Muscle of arm (tissue), 14 donors: ENCODE measurements around the gene NDUFA5. TPM values are rescaled to one million over a fixed set of nuclear protein-coding genes. Genes with fewer than 3 reads are reported as not detected.

Experiments
- DNase-seq: peaks from one replicate; pipeline ENCODE4 v3.0.0-alpha.2; 2013
- long read RNA-seq, 11 donors: transcript quantifications; one replicate each; lab custom pipeline, GENCODE V29; 2026
- polyA plus RNA-seq, 12 donors: library from polyadenylated mRNA; unstranded; fragments of 120-200 nt; gene quantifications; one replicate each; pipeline ENCODE4 v1.2.1, GENCODE V29; 2013; ENCODE audit not compliant: insufficient read length in 12 of 12

The NDUFA5 gene
- polyA plus RNA-seq: 100 to 1,000 TPM in 11 of 12 donors, not detected in 1; 101 to 168 (median 135) TPM
- long read RNA-seq, donor 1, transcript NDUFA5-203 (2 exons, 599 nt): minor isoform, 5 of 161 reads
- long read RNA-seq, donor 1, transcript NDUFA5-201 (5 exons, 1,901 nt): major isoform, 94 of 161 reads
- long read RNA-seq, donor 1, transcript NDUFA5-202 (4 exons, 1,360 nt): minor isoform, 49 of 161 reads
- long read RNA-seq, donor 1, partial matches to known transcripts: 7 of 161 reads
- long read RNA-seq, donor 1, other reads (novel, unspliced or antisense): 0 of 161 reads
- long read RNA-seq, donor 2, transcript NDUFA5-201 (5 exons, 1,901 nt): major isoform, 76 of 134 reads
- long read RNA-seq, donor 2, transcript NDUFA5-202 (4 exons, 1,360 nt): minor isoform, 42 of 134 reads
- long read RNA-seq, donor 2, partial matches to known transcripts: 7 of 134 reads
- long read RNA-seq, donor 2, other reads (novel, unspliced or antisense): 0 of 134 reads
- long read RNA-seq, donor 3, transcript NDUFA5-202 (4 exons, 1,360 nt): minor isoform, 25 of 64 reads
- long read RNA-seq, donor 3, transcript NDUFA5-201 (5 exons, 1,901 nt): major isoform, 30 of 64 reads
- long read RNA-seq, donor 3, partial matches to known transcripts: 0 of 64 reads
- long read RNA-seq, donor 3, other reads (novel, unspliced or antisense): 0 of 64 reads
- long read RNA-seq, donor 4, transcript NDUFA5-202 (4 exons, 1,360 nt): major isoform, 19 of 35 reads
- long read RNA-seq, donor 4, transcript NDUFA5-201 (5 exons, 1,901 nt): minor isoform, 12 of 35 reads
- long read RNA-seq, donor 4, partial matches to known transcripts: 0 of 35 reads
- long read RNA-seq, donor 4, other reads (novel, unspliced or antisense): 0 of 35 reads
- long read RNA-seq, donor 5, transcript NDUFA5-202 (4 exons, 1,360 nt): minor isoform, 113 of 244 reads
- long read RNA-seq, donor 5, transcript NDUFA5-201 (5 exons, 1,901 nt): major isoform, 115 of 244 reads
- long read RNA-seq, donor 5, partial matches to known transcripts: 6 of 244 reads
- long read RNA-seq, donor 5, other reads (novel, unspliced or antisense): 0 of 244 reads
- long read RNA-seq, donor 6, full-length matches to known transcripts: 74 of 74 reads
- long read RNA-seq, donor 6, partial matches to known transcripts: 0 of 74 reads
- long read RNA-seq, donor 6, other reads (novel, unspliced or antisense): 0 of 74 reads
- long read RNA-seq, donor 7, transcript NDUFA5-201 (5 exons, 1,901 nt): major isoform, 31 of 60 reads
- long read RNA-seq, donor 7, transcript NDUFA5-202 (4 exons, 1,360 nt): minor isoform, 22 of 60 reads
- long read RNA-seq, donor 7, partial matches to known transcripts: 0 of 60 reads
- long read RNA-seq, donor 7, other reads (novel, unspliced or antisense): 0 of 60 reads
- long read RNA-seq, donor 8, transcript NDUFA5-202 (4 exons, 1,360 nt): minor isoform, 53 of 179 reads
- long read RNA-seq, donor 8, transcript NDUFA5-211 (4 exons, 1,504 nt): minor isoform, 5 of 179 reads
- long read RNA-seq, donor 8, transcript NDUFA5-201 (5 exons, 1,901 nt): major isoform, 104 of 179 reads
- long read RNA-seq, donor 8, partial matches to known transcripts: 6 of 179 reads
- long read RNA-seq, donor 8, other reads (novel, unspliced or antisense): 5 of 179 reads
- long read RNA-seq, donor 9, transcript NDUFA5-202 (4 exons, 1,360 nt): minor isoform, 28 of 77 reads
- long read RNA-seq, donor 9, transcript NDUFA5-201 (5 exons, 1,901 nt): major isoform, 48 of 77 reads
- long read RNA-seq, donor 9, partial matches to known transcripts: 0 of 77 reads
- long read RNA-seq, donor 9, other reads (novel, unspliced or antisense): 0 of 77 reads
- long read RNA-seq, donor 10, transcript NDUFA5-202 (4 exons, 1,360 nt): minor isoform, 50 of 118 reads
- long read RNA-seq, donor 10, transcript NDUFA5-201 (5 exons, 1,901 nt): major isoform, 55 of 118 reads
- long read RNA-seq, donor 10, partial matches to known transcripts: 6 of 118 reads
- long read RNA-seq, donor 10, other reads (novel, unspliced or antisense): 0 of 118 reads
- long read RNA-seq, donor 11, transcript NDUFA5-201 (5 exons, 1,901 nt): major isoform, 89 of 182 reads
- long read RNA-seq, donor 11, transcript NDUFA5-202 (4 exons, 1,360 nt): minor isoform, 82 of 182 reads
- long read RNA-seq, donor 11, partial matches to known transcripts: 7 of 182 reads
- long read RNA-seq, donor 11, other reads (novel, unspliced or antisense): 0 of 182 reads

- DNase-seq: peak; percentile 99
Measured at GRCh38 chr7:123557398-123558288, at the start of gene NDUFA5. NDUFA5 (minus strand) TSS chr7:123557818; CDS start chr7:123557795, 23 bp downstream.

- DNase-seq: no peak
Measured at GRCh38 chr7:123604739-123605138, 47.1 kb upstream of the NDUFA5 start.

- DNase-seq: no peak
Measured at GRCh38 chr7:123602648-123603047, 45.0 kb upstream of the NDUFA5 start.

- DNase-seq: no peak
Measured at GRCh38 chr7:123601530-123601929, 43.9 kb upstream of the NDUFA5 start, which contains the start of gene ASB15. ASB15 (plus strand) TSS chr7:123601821; CDS start chr7:123614503, 12,682 bp downstream.

GRCh38 chr7:123600876-123601275 lies 43.3 kb upstream of the NDUFA5 start:
- no peak for DNase-seq

- no peak for DNase-seq
Measured at GRCh38 chr7:123599766-123600165, 42.1 kb upstream of the NDUFA5 start.

- DNase-seq: no peak
Measured at GRCh38 chr7:123598657-123599056, 41.0 kb upstream of the NDUFA5 start.

- no peak for DNase-seq
Measured at GRCh38 chr7:123594813-123595241, 37.2 kb upstream of the NDUFA5 start.

- no peak for DNase-seq
Measured at GRCh38 chr7:123588376-123588775, 30.8 kb upstream of the NDUFA5 start.

GRCh38 chr7:123583821-123584220 lies 26.2 kb upstream of the NDUFA5 start:
- DNase-seq: no peak

- no peak for DNase-seq
Measured at GRCh38 chr7:123581162-123581459, 23.5 kb upstream of the NDUFA5 start.

- DNase-seq: no peak
Measured at GRCh38 chr7:123580406-123581161, 23.0 kb upstream of the NDUFA5 start.

GRCh38 chr7:123579416-123579815 lies 21.8 kb upstream of the NDUFA5 start:
- DNase-seq: no peak

GRCh38 chr7:123573896-123574467 lies 16.4 kb upstream of the NDUFA5 start:
- DNase-seq: no peak

GRCh38 chr7:123573341-123573740 lies 15.7 kb upstream of the NDUFA5 start:
- DNase-seq: no peak

GRCh38 chr7:123571684-123572083 lies 14.1 kb upstream of the NDUFA5 start:
- DNase-seq: no peak

GRCh38 chr7:123571187-123571586 lies 13.6 kb upstream of the NDUFA5 start:
- DNase-seq: no peak
